Measurements from ENCODE around the gene TNNI3.

DNA sequence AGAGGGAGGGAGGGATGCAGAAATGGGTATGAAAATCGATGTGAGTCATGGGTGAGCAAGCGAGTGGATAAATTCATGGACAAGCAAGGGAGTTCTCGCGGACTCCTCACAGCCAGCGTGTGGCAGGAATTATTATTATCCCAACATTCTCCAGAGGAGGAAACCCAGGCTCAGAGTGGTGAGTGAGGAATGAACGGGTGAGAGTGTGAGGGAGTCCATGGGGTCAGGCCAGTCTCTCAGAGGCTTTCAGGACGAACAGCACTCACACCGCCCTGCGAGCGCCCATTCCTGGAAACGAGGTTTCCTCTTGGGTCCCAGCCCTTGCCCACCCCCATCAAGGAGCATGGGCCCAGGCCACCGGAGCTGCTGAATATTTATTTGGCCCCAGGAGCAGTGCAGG lies 15.2 kb upstream of the TNNI3 start:
- TF ChIP-seq POLR2A (IDR thresholded peaks at IDR 0.05; ENCODE audit: low read depth, low read length) (no peak), POLR2AphosphoS5 (IDR thresholded peaks at IDR 0.05; ENCODE audit: low read depth, low read length) (no peak)

Measured in GM12892 (cell line).